ENCODE measurements around the gene PLA2G1B. TPM values are rescaled to one million over a fixed set of nuclear protein-coding genes. Genes with fewer than 3 reads are reported as not detected.

Gene PLA2G1B
- total RNA-seq, 4 donors from 2014 or later, result not detected

- WGBS, 2 donors (ENCODE audit: low coverage in 1 of 2), result 25 to 49% methylated on average over 4 to 9 of the region's 9 CpGs
- no peak for TF ChIP-seq EP300 (IDR thresholded peaks at IDR 0.05)
- TF ChIP-seq POLR2AphosphoS5 (IDR thresholded peaks at IDR 0.05), result no peak
- TF ChIP-seq, protein P1, sequence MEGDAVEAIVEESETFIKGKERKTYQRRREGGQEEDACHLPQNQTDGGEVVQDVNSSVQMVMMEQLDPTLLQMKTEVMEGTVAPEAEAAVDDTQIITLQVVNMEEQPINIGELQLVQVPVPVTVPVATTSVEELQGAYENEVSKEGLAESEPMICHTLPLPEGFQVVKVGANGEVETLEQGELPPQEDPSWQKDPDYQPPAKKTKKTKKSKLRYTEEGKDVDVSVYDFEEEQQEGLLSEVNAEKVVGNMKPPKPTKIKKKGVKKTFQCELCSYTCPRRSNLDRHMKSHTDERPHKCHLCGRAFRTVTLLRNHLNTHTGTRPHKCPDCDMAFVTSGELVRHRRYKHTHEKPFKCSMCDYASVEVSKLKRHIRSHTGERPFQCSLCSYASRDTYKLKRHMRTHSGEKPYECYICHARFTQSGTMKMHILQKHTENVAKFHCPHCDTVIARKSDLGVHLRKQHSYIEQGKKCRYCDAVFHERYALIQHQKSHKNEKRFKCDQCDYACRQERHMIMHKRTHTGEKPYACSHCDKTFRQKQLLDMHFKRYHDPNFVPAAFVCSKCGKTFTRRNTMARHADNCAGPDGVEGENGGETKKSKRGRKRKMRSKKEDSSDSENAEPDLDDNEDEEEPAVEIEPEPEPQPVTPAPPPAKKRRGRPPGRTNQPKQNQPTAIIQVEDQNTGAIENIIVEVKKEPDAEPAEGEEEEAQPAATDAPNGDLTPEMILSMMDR (IDR thresholded peaks at IDR 0.05), result no peak
- no peak for TF ChIP-seq POLR2A (IDR thresholded peaks at IDR 0.05)
- Histone ChIP-seq H3K4me3 (peak overlapping the region; percentile 45 to 62), H3K9me3 (no peaks in the 10 kb centered on the region), H3K36me3 (no peaks in the 10 kb centered on the region), H3K4me1 (peaks cover 0 to 17% (median 0%) of the 10 kb centered on the region in 3 donors), H3K27me3 (no peaks in the 10 kb centered on the region), H3K27ac (peak overlapping the region; percentile 25 to 88 (median 83))
- no peak for ATAC-seq
Measured at GRCh38 chr12:120316798-120317223, 10.8 kb downstream of the PLA2G1B start.

DNA sequence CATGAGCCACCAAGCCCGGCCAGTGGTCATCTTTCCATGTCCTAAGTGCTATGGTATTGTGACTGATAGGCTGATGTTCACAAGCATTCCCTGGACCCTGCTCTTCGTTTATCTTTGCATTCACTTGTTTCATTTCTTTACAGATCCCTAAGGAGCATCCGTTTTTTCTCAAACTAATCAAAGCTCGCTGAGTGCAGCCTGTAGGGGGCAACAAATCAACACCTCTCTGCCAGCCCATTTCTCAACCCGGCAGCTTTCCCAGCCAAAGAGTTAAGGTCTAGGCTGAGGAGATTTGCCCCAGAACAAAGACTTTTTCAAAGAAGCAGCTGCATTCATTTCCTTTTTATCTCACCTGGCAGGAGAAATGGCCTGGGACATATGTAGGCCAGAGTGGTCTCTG, 13.4 kb downstream of the PLA2G1B start:
- H3K9me3 ChIP-seq, result no peaks in the 10 kb centered on the region
- no peaks in the 10 kb centered on the region for H3K27me3 ChIP-seq
- ATAC-seq, result no peak
- WGBS, 2 donors (ENCODE audit: low coverage in 1 of 2), result 67 to 100% methylated on average over 1 to 5 of the region's 5 CpGs
- no peak overlapping the region for H3K27ac ChIP-seq
- H3K36me3 ChIP-seq, result no peaks in the 10 kb centered on the region
- peaks cover 0 to 17% (median 0%) of the 10 kb centered on the region in 3 donors for H3K4me1 ChIP-seq
- H3K4me3 ChIP-seq, result no peak overlapping the region
- TF ChIP-seq, protein P1 (IDR thresholded peaks at IDR 0.05), result no peak
- no peak for TF ChIP-seq EP300 (IDR thresholded peaks at IDR 0.05)
- TF ChIP-seq POLR2AphosphoS5 (IDR thresholded peaks at IDR 0.05), result no peak
- no peak for TF ChIP-seq POLR2A (IDR thresholded peaks at IDR 0.05)

GRCh38 chr12:120301962-120302815, 25.4 kb downstream of the PLA2G1B start, which contains the start of gene SIRT4:
Gene SIRT4 (plus strand): TSS chr12:120302321. CDS start chr12:120303562, 1,241 bp downstream.
- Histone ChIP-seq H3K36me3 (peaks cover 0 to 2% of the 10 kb centered on the region in 2 donors), H3K4me3 (peak within 1 kb of the TSS; percentile 70 to 86), H3K4me1 (peaks cover 0 to 20% (median 4%) of the 10 kb centered on the region in 3 donors), H3K27ac (peak within 1 kb of the TSS; percentile 64 to 82 (median 81)), H3K27me3 (no peaks in the 10 kb centered on the region), H3K9me3 (no peaks in the 10 kb centered on the region)
- TF ChIP-seq, protein P1 (IDR thresholded peaks at IDR 0.05), result peak in 3 of 4 experiments; percentile 32 to 86 (median 59)
- TF ChIP-seq POLR2A (IDR thresholded peaks at IDR 0.05), result no peak
- WGBS, 2 donors (ENCODE audit: low coverage in 1 of 2), result 10 to 12% methylated on average over 19 to 23 of the region's 31 CpGs
- ATAC-seq, result peak; percentile 97

DNA sequence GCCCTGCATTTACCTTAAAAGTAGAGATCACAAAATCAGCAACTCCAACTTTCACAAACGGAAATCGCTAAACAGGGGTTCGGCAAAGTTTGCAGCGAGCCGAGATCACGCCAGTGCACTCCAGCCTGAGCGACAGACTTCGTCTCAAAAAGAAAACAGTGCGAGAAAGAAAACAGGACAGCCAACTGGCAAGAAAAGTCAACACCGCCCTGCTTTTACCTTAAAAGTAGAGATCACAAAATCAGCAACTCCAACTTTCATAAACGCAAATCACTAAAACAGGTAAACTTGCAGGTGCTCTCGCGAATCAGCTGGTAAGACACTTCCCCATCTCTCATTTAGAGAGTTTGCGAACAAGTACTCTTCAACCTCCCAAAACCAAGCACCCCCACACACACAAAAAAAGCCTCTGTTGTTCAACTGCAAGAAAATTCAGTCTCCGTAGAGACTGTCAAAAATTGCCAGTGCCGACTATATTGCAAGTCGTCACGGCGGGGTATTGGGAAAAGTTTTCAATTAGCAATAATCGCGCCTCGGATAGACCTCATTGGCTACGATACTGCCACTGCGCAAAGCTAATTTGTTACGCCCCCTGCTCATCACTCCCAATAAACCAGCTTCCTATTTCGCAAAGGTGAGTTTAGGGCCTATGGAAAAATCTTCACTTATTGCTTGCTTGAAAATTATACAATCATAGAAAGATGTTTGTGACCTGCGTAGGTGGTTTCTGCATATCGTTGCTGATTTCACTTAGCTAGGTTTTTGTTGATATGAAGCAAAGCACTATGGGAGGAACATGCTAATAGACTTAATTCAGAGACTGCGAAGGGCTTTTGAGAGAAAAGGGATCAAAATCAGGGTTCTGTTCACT, 34.7 kb downstream of the PLA2G1B start, which contains the start of gene RNU4-1:
RNU4-1 (minus strand) TSS at position 577 of the 871 bp plus-strand sequence.
- no peaks in the 10 kb centered on the region for H3K9me3 ChIP-seq
- H3K36me3 ChIP-seq, result no peaks in the 10 kb centered on the region
- no peaks in the 10 kb centered on the region for H3K27me3 ChIP-seq
- no peak for TF ChIP-seq EP300 (IDR thresholded peaks at IDR 0.05)
- TF ChIP-seq POLR2A (IDR thresholded peaks at IDR 0.05), result peak; percentile 45 to 77
- peak; percentile 92 for TF ChIP-seq POLR2AphosphoS5 (IDR thresholded peaks at IDR 0.05)
- 0 to 4% methylated on average over 16 to 29 of the region's 29 CpGs for WGBS, 2 donors (ENCODE audit: low coverage in 1 of 2)
- H3K27ac ChIP-seq, result peak within 1 kb of the TSS; percentile 88 to 94 (median 94)
- H3K4me3 ChIP-seq, result peak within 1 kb of the TSS; percentile 43 to 60
- H3K4me1 ChIP-seq, result peaks cover 0 to 25% (median 3%) of the 10 kb centered on the region in 3 donors
- ATAC-seq, result peak; percentile 40

GRCh38 chr12:120292411-120292660, 35.2 kb downstream of the PLA2G1B start:
- Histone ChIP-seq H3K4me1 (peaks cover 0 to 25% (median 3%) of the 10 kb centered on the region in 3 donors), H3K27me3 (no peaks in the 10 kb centered on the region), H3K4me3 (peak overlapping the region; percentile 43 to 60), H3K9me3 (no peaks in the 10 kb centered on the region), H3K27ac (peak overlapping the region; percentile 88 to 94 (median 94)), H3K36me3 (no peaks in the 10 kb centered on the region)
- 0 to 2% methylated on average over 15 of the region's 17 CpGs for WGBS, 2 donors (ENCODE audit: low coverage in 1 of 2)
- no peak for TF ChIP-seq EP300 (IDR thresholded peaks at IDR 0.05)
- TF ChIP-seq, protein P1 (IDR thresholded peaks at IDR 0.05), result no peak
- ATAC-seq, result peak; percentile 0

All from gastroesophageal sphincter (tissue), 4 donors.